BLaER1 treated with 17β-estradiol and CSF1 and Interleukin-3, amounts not matched to agents 10 nM and 100 nM (cell line): Measurements from ENCODE around the gene TP73.

Experiments
- H3K27ac ChIP-seq, 11 experiments: shearing (Covaris generic); formaldehyde crosslinking; 2 replicates each; pipeline ENCODE4 v1.8.1; 2022
- H3K27me3 ChIP-seq, 11 experiments: shearing (Covaris generic); formaldehyde crosslinking; 2 replicates each; pipeline ENCODE4 v1.8.1; 2022
- H3K36me3 ChIP-seq, 11 experiments: shearing (Covaris generic); formaldehyde crosslinking; 2 replicates each; pipeline ENCODE4 v1.8.1; 2022
- H3K4me1 ChIP-seq, 10 experiments: shearing (Covaris generic); formaldehyde crosslinking; 2 replicates each; pipeline ENCODE4 v1.8.1; 2022
- H3K4me2 ChIP-seq, 11 experiments: shearing (Covaris generic); formaldehyde crosslinking; 2 replicates each; pipeline ENCODE4 v1.8.1; 2022
- H3K4me3 ChIP-seq, 10 experiments: shearing (Covaris generic); formaldehyde crosslinking; 2 replicates each; pipeline ENCODE4 v1.8.1; 2022
- H3K9ac ChIP-seq, 11 experiments: shearing (Covaris generic); formaldehyde crosslinking; 2 replicates each; pipeline ENCODE4 v1.8.1; 2022
- H3K9me3 ChIP-seq, 11 experiments: shearing (Covaris generic); formaldehyde crosslinking; replicated peaks in 1 of 11; 2 replicates each; pipeline ENCODE4 v1.8.1; 2022
- H4K20me1 ChIP-seq, 11 experiments: shearing (Covaris generic); formaldehyde crosslinking; 2 replicates each; pipeline ENCODE4 v1.8.1; 2022
- Cebpa-rat ChIP-seq, 11 experiments: shearing (Covaris generic); IDR thresholded peaks; 2 replicates each; pipeline ENCODE4 v1.8.1; 2022

TP73 gene

GRCh38 chr1:3679799-3680453 lies 27.6 kb downstream of the TP73 start:
- H3K4me3 ChIP-seq, result peak overlapping the region in 4 of 10 experiments; percentile 5 to 54 (median 36); a peak in 7 of 20 replicates
- peak overlapping the region in 10 of 11 experiments; percentile 94 to 100 (median 99); a peak in 20 of 22 replicates for H3K27ac ChIP-seq
- peaks cover 72 to 99% (median 98%) of the 10 kb centered on the region in 10 experiments for H3K4me1 ChIP-seq
- H3K36me3 ChIP-seq, result no peaks in the 10 kb centered on the region
- no peaks in the 10 kb centered on the region for H3K9me3 ChIP-seq
- peak overlapping the region in 10 of 11 experiments; percentile 10 to 98 (median 90); a peak in 15 of 22 replicates for H3K9ac ChIP-seq
- H4K20me1 ChIP-seq, result no peaks in the 10 kb centered on the region
- peak overlapping the region; percentile 84 to 97 (median 93) for H3K4me2 ChIP-seq
- H3K27me3 ChIP-seq, result no peaks in the 10 kb centered on the region; a peak in 1 of 22 replicates
- TF ChIP-seq Cebpa-rat (IDR thresholded peaks at IDR 0.05), result no peak

- peak overlapping the region in 10 of 11 experiments; percentile 10 to 98 (median 90); a peak in 17 of 22 replicates for H3K9ac ChIP-seq
- H3K4me1 ChIP-seq, result peaks cover 64 to 99% (median 98%) of the 10 kb centered on the region in 10 experiments
- H3K9me3 ChIP-seq, result no peaks in the 10 kb centered on the region
- no peaks in the 10 kb centered on the region for H4K20me1 ChIP-seq
- peak overlapping the region in 4 of 10 experiments; percentile 5 to 54 (median 36); a peak in 6 of 20 replicates for H3K4me3 ChIP-seq
- H3K27me3 ChIP-seq, result no peaks in the 10 kb centered on the region; a peak in 1 of 22 replicates
- peak overlapping the region in 10 of 11 experiments; percentile 10 to 100 (median 99); a peak in 18 of 22 replicates for H3K27ac ChIP-seq
- H3K36me3 ChIP-seq, result no peaks in the 10 kb centered on the region
- H3K4me2 ChIP-seq, result peak overlapping the region; percentile 63 to 97 (median 93)
- TF ChIP-seq Cebpa-rat (IDR thresholded peaks at IDR 0.05), result no peak
Observed at GRCh38 chr1:3680488-3681230, 28.3 kb downstream of the TP73 start.

GRCh38 chr1:3681231-3681897 lies 29.0 kb downstream of the TP73 start:
- no peak overlapping the region for H3K4me3 ChIP-seq
- H3K4me2 ChIP-seq, result peak overlapping the region; percentile 63 to 97 (median 93)
- H3K27ac ChIP-seq, result peak overlapping the region in 10 of 11 experiments; percentile 10 to 100 (median 99); a peak in 18 of 22 replicates
- H3K9me3 ChIP-seq, result no peaks in the 10 kb centered on the region
- H3K4me1 ChIP-seq, result peaks cover 57 to 99% (median 97%) of the 10 kb centered on the region in 10 experiments
- H3K36me3 ChIP-seq, result no peaks in the 10 kb centered on the region
- TF ChIP-seq Cebpa-rat (IDR thresholded peaks at IDR 0.05), result no peak
- no peaks in the 10 kb centered on the region for H4K20me1 ChIP-seq
- no peaks in the 10 kb centered on the region; a peak in 1 of 22 replicates for H3K27me3 ChIP-seq
- H3K9ac ChIP-seq, result peak overlapping the region in 9 of 11 experiments; percentile 25 to 98 (median 91); a peak in 16 of 22 replicates

GRCh38 chr1:3681898-3682806 lies 29.8 kb downstream of the TP73 start:
- Histone ChIP-seq H3K27me3 (no peaks in the 10 kb centered on the region; a peak in 1 of 22 replicates), H3K27ac (peak overlapping the region in 9 of 11 experiments; percentile 97 to 100 (median 99); a peak in 17 of 22 replicates), H4K20me1 (no peaks in the 10 kb centered on the region), H3K4me1 (peaks cover 49 to 99% (median 97%) of the 10 kb centered on the region in 10 experiments), H3K4me3 (no peak overlapping the region), H3K4me2 (peak overlapping the region in 10 of 11 experiments; percentile 84 to 97 (median 94); a peak in 19 of 22 replicates), H3K36me3 (no peaks in the 10 kb centered on the region), H3K9ac (peak overlapping the region in 9 of 11 experiments; percentile 25 to 98 (median 91); a peak in 12 of 22 replicates), H3K9me3 (no peaks in the 10 kb centered on the region)
- no peak for TF ChIP-seq Cebpa-rat (IDR thresholded peaks at IDR 0.05)

GRCh38 chr1:3683197-3683596 lies 30.9 kb downstream of the TP73 start:
- Histone ChIP-seq H4K20me1 (no peaks in the 10 kb centered on the region), H3K4me3 (no peak overlapping the region), H3K9ac (no peak overlapping the region), H3K27ac (peak overlapping the region in 5 of 11 experiments; percentile 97 to 100 (median 100); a peak in 6 of 22 replicates), H3K4me2 (peak overlapping the region in 7 of 11 experiments; percentile 70 to 97 (median 91); a peak in 8 of 22 replicates), H3K36me3 (no peaks in the 10 kb centered on the region), H3K9me3 (no peaks in the 10 kb centered on the region), H3K4me1 (peaks cover 49 to 100% (median 98%) of the 10 kb centered on the region in 10 experiments), H3K27me3 (no peaks in the 10 kb centered on the region; a peak in 1 of 22 replicates)
- TF ChIP-seq Cebpa-rat (IDR thresholded peaks at IDR 0.05), result no peak

- Histone ChIP-seq H3K36me3 (no peaks in the 10 kb centered on the region), H3K27me3 (no peaks in the 10 kb centered on the region; a peak in 1 of 22 replicates), H3K4me3 (no peak overlapping the region), H3K9ac (peak overlapping the region in 6 of 11 experiments; percentile 17 to 54 (median 24); a peak in 5 of 22 replicates), H3K4me1 (peaks cover 49 to 100% (median 98%) of the 10 kb centered on the region in 10 experiments), H4K20me1 (no peaks in the 10 kb centered on the region), H3K9me3 (no peaks in the 10 kb centered on the region), H3K4me2 (peak overlapping the region; percentile 11 to 97 (median 84); a peak in 20 of 22 replicates), H3K27ac (peak overlapping the region in 7 of 11 experiments; percentile 23 to 55 (median 43); a peak in 8 of 22 replicates)
- TF ChIP-seq Cebpa-rat (IDR thresholded peaks at IDR 0.05), result no peak
Observed at GRCh38 chr1:3683992-3684391, 31.7 kb downstream of the TP73 start.

- Histone ChIP-seq H3K9ac (peak overlapping the region in 1 of 11 experiments; percentile 29; a peak in 1 of 22 replicates), H3K36me3 (no peaks in the 10 kb centered on the region), H3K4me1 (peaks cover 52 to 100% (median 98%) of the 10 kb centered on the region in 10 experiments), H3K9me3 (no peaks in the 10 kb centered on the region), H3K27me3 (no peaks in the 10 kb centered on the region; a peak in 1 of 22 replicates), H3K4me3 (no peak overlapping the region), H3K4me2 (peak overlapping the region in 9 of 11 experiments; percentile 33 to 97 (median 91); a peak in 17 of 22 replicates), H3K27ac (0 out of 22 replicates have a peak overlapping the region, but pooled peaks of 1 of the 11 experiments have one; percentile 9), H4K20me1 (no peaks in the 10 kb centered on the region)
- no peak for TF ChIP-seq Cebpa-rat (IDR thresholded peaks at IDR 0.05)
Observed at GRCh38 chr1:3685222-3685621, 32.9 kb downstream of the TP73 start.
